H1 (cell line): Measurements from ENCODE around the gene PPP1CA.

Experiments used
- CBX8 ChIP-seq: fragments of 300-800, 300-1000 bp; sonication (generic); IDR thresholded peaks from 2 replicates; pipeline ENCODE4 v1.7.1; 2016; ENCODE audit warnings: low read depth, low read length, borderline replicate concordance
- CHD1 ChIP-seq: IDR thresholded peaks from 2 replicates; pipeline ENCODE4 v1.6.1; 2012; ENCODE audit warnings: low read depth, low read length, improper control_type of control experiment
- EP300 ChIP-seq, 2 experiments: IDR thresholded peaks; 1 replicate in 1 of 2; 2 replicates in 1 of 2; pipeline ENCODE4 v1.6.1; 2011 to 2012; ENCODE audit warnings: low read depth in 2 of 2, low read length in 2 of 2, mild to moderate bottlenecking in 2 of 2, borderline replicate concordance in 1 of 2, inconsistent platforms in 1 of 2, moderate library complexity in 1 of 2
- EZH2 ChIP-seq: fragments of 200-600 bp; sonication (generic); IDR thresholded peaks from 2 replicates; pipeline ENCODE4 v1.7.1; 2012; ENCODE audit warnings: low read depth, mild to moderate bottlenecking, moderate library complexity, low read length, inconsistent platforms; ENCODE audit not compliant: severe bottlenecking
- SIX5 ChIP-seq: IDR thresholded peaks from 2 replicates; pipeline ENCODE4 v1.6.1; 2011; ENCODE audit warnings: mild to moderate bottlenecking, low read depth, low read length
- TF ChIP-seq, protein P1 (sequence below), 3 experiments: IDR thresholded peaks; 1 replicate in 2 of 3; 2 replicates in 1 of 3; pipeline versions ENCODE4 v1.5.1 to v1.6.1; 2011; ENCODE audit warnings: low read length in 3 of 3, mild to moderate bottlenecking in 3 of 3, inconsistent platforms in 2 of 3, low read depth in 1 of 3, moderate library complexity in 1 of 3; ENCODE audit not compliant: insufficient read depth in 1 of 3; ENCODE audit errors: control extremely low read depth in 1 of 3

- TF ChIP-seq SIX5: no peak
- TF ChIP-seq EP300 (IDR thresholded peaks at IDR 0.05; ENCODE audit: borderline replicate concordance in 1 of 2, low read depth in 2 of 2, low read length in 2 of 2): no peak
- TF ChIP-seq, protein P1, sequence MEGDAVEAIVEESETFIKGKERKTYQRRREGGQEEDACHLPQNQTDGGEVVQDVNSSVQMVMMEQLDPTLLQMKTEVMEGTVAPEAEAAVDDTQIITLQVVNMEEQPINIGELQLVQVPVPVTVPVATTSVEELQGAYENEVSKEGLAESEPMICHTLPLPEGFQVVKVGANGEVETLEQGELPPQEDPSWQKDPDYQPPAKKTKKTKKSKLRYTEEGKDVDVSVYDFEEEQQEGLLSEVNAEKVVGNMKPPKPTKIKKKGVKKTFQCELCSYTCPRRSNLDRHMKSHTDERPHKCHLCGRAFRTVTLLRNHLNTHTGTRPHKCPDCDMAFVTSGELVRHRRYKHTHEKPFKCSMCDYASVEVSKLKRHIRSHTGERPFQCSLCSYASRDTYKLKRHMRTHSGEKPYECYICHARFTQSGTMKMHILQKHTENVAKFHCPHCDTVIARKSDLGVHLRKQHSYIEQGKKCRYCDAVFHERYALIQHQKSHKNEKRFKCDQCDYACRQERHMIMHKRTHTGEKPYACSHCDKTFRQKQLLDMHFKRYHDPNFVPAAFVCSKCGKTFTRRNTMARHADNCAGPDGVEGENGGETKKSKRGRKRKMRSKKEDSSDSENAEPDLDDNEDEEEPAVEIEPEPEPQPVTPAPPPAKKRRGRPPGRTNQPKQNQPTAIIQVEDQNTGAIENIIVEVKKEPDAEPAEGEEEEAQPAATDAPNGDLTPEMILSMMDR (IDR thresholded peaks at IDR 0.05; ENCODE audit: control extremely low read depth in 1 of 3, insufficient read depth in 1 of 3, low read depth in 1 of 3, low read length in 3 of 3): no peak
- TF ChIP-seq CBX8: no peak
- TF ChIP-seq EZH2: no peak
- TF ChIP-seq CHD1: no peak
Measured at GRCh38 chr11:67349036-67349435, 52.6 kb downstream of the PPP1CA start.
